Parathyroid adenoma (tissue), 2 donors: Measurements from ENCODE around the gene MAGI2.
"Not testable (repeated sequence)": the region's sequence is repeated elsewhere in the genome, so short reads cannot be mapped to it uniquely, and the experiment has no call there.

Source experiments
- H2AFZ ChIP-seq: fragments of 300-600 bp; sonication (generic); one replicate; pipeline ENCODE4 v1.7.0; 2017; ENCODE audit warnings: antibody characterized with exemption, mild to moderate bottlenecking
- H3K27ac ChIP-seq: fragments of 300-600 bp; sonication (generic); one replicate; pipeline ENCODE4 v1.7.0; 2017
- H3K27me3 ChIP-seq: fragments of 300-600 bp; sonication (generic); one replicate; pipeline ENCODE4 v1.7.0; 2017; ENCODE audit warnings: low read length; ENCODE audit not compliant: control insufficient read depth, insufficient read depth
- H3K36me3 ChIP-seq: fragments of 300-600 bp; sonication (generic); one replicate; pipeline ENCODE4 v1.7.0; 2017; ENCODE audit warnings: low read length; ENCODE audit not compliant: control insufficient read depth, insufficient read depth
- H3K4me1 ChIP-seq: fragments of 300-600 bp; sonication (generic); one replicate; pipeline ENCODE4 v1.7.0; 2017; ENCODE audit warnings: control low read depth
- H3K4me2 ChIP-seq: fragments of 300-600 bp; sonication (generic); one replicate; pipeline ENCODE4 v1.7.0; 2017; ENCODE audit warnings: low read length
- H3K4me3 ChIP-seq: fragments of 300-600 bp; sonication (generic); one replicate; pipeline ENCODE4 v1.7.0; 2017; ENCODE audit warnings: low read depth, low read length
- H3K79me2 ChIP-seq: fragments of 300-600 bp; sonication (generic); one replicate; pipeline ENCODE4 v1.7.0; 2017; ENCODE audit warnings: control low read depth
- H3K9ac ChIP-seq: fragments of 300-600 bp; sonication (generic); one replicate; pipeline ENCODE4 v1.7.0; 2017; ENCODE audit warnings: mild to moderate bottlenecking
- H3K9me3 ChIP-seq: fragments of 300-600 bp; sonication (generic); one replicate; pipeline ENCODE4 v1.7.0; 2017; ENCODE audit warnings: low read length; ENCODE audit not compliant: control insufficient read depth
- CTCF ChIP-seq: fragments of 300-600 bp; sonication (generic); IDR thresholded peaks from one replicate; pipeline ENCODE4 v1.7.0; 2017; ENCODE audit warnings: antibody characterized with exemption, mild to moderate bottlenecking
- donor health status: primary hyperparathyroidism.

The MAGI2 gene

GRCh38 chr7:78585980-78586379 lies 867.5 kb downstream of the MAGI2 start:
- Histone ChIP-seq H3K9ac (no peak overlapping the region), H3K79me2 (no peaks in the 10 kb centered on the region), H3K27me3 (no peaks in the 10 kb centered on the region), H3K4me3 (no peak overlapping the region), H3K4me2 (no peak overlapping the region), H2AFZ (no peak overlapping the region), H3K27ac (no peak overlapping the region), H3K9me3 (no peaks in the 10 kb centered on the region), H3K36me3 (no peaks in the 10 kb centered on the region), H3K4me1 (no peaks in the 10 kb centered on the region)
- no peak for TF ChIP-seq CTCF

- Histone ChIP-seq H3K9me3 (no peaks in the 10 kb centered on the region), H2AFZ (no peak overlapping the region), H3K27me3 (no peaks in the 10 kb centered on the region), H3K4me1 (no peaks in the 10 kb centered on the region), H3K4me2 (no peak overlapping the region), H3K36me3 (no peaks in the 10 kb centered on the region), H3K9ac (no peak overlapping the region), H3K79me2 (no peaks in the 10 kb centered on the region), H3K27ac (no peak overlapping the region), H3K4me3 (no peak overlapping the region)
- no peak for TF ChIP-seq CTCF
These were observed 874.8 kb downstream of the MAGI2 start for GRCh38 chr7:78578686-78579085.

- not testable (repeated sequence) for H3K4me3 ChIP-seq, H3K27ac ChIP-seq, H3K27me3 ChIP-seq, H3K9ac ChIP-seq, H3K4me2 ChIP-seq, H3K4me1 ChIP-seq, H2AFZ ChIP-seq, H3K79me2 ChIP-seq, H3K36me3 ChIP-seq, H3K9me3 ChIP-seq
These were observed 876.1 kb downstream of the MAGI2 start for GRCh38 chr7:78577174-78577952.

- no peaks in the 10 kb centered on the region for H3K79me2 ChIP-seq
- no peaks in the 10 kb centered on the region for H3K27me3 ChIP-seq
- H3K27ac ChIP-seq: no peak overlapping the region
- no peak overlapping the region for H3K4me3 ChIP-seq
- no peak for TF ChIP-seq CTCF
- no peak overlapping the region for H3K4me2 ChIP-seq
- H2AFZ ChIP-seq: no peak overlapping the region
- H3K36me3 ChIP-seq: no peaks in the 10 kb centered on the region
- no peaks in the 10 kb centered on the region for H3K9me3 ChIP-seq
- no peak overlapping the region for H3K9ac ChIP-seq
- no peaks in the 10 kb centered on the region for H3K4me1 ChIP-seq
These were observed 877.2 kb downstream of the MAGI2 start for GRCh38 chr7:78576236-78576635.

- Histone ChIP-seq H3K36me3 (no peaks in the 10 kb centered on the region), H3K27me3 (no peaks in the 10 kb centered on the region), H3K4me1 (no peaks in the 10 kb centered on the region), H3K27ac (no peak overlapping the region), H2AFZ (no peak overlapping the region), H3K9ac (no peak overlapping the region), H3K4me2 (no peak overlapping the region), H3K79me2 (no peaks in the 10 kb centered on the region), H3K4me3 (no peak overlapping the region), H3K9me3 (no peaks in the 10 kb centered on the region)
- TF ChIP-seq CTCF: no peak
These were observed 882.2 kb downstream of the MAGI2 start for GRCh38 chr7:78571292-78571691.
